CD4-positive, alpha-beta T cell treated with Interferon alpha-2 for 1 hour (primary cell): Measurements from ENCODE around the gene ARHGAP6.
"Not testable (repeated sequence)": the region's sequence is repeated elsewhere in the genome, so short reads cannot be mapped to it uniquely, and the experiment has no call there.

Experiments used
- DNase-seq, 2 donors: peaks; one replicate each; pipeline ENCODE4 v3.0.0-alpha.2; 2020 to 2022

ARHGAP6 gene

DNA sequence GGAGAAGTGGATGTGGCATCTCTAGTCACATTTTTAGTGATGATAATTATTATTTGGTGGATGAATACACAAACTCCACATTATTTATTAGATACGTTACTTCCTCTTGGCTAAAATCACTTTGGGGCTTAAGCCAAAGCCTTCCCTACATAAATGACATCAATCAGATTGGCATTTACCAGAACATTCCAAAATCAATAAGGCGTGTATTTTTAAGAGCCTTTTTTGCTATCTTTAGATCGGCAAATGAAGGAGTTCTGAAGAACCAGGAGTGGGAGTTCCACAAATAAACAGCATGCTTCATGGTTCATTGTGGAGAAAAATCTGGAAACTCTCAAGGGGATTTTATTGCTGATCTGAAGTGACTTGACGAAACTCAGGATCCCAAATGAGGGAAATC is 282.8 kb downstream of the ARHGAP6 start:
- no peak for DNase-seq

DNA sequence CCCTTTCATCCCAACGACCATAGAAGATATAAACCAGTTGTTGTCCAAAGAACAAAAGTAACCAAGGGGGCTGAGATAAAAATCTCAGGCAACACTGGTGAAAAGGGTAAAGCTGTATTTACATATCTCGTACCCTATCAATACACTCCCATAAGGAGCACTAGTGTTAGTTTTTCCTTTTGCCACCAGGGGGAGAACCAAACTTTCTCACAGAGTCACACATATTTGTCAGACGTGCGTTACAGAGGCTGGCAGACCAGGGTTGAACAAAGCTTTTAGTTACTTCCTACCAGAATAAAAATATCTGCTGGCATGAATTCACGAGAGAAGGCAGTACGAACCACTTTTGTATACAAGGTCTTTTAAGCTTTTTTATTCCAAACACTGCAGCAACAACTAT is 284.3 kb downstream of the ARHGAP6 start:
- DNase-seq, result peak; percentile 18 to 22

DNA sequence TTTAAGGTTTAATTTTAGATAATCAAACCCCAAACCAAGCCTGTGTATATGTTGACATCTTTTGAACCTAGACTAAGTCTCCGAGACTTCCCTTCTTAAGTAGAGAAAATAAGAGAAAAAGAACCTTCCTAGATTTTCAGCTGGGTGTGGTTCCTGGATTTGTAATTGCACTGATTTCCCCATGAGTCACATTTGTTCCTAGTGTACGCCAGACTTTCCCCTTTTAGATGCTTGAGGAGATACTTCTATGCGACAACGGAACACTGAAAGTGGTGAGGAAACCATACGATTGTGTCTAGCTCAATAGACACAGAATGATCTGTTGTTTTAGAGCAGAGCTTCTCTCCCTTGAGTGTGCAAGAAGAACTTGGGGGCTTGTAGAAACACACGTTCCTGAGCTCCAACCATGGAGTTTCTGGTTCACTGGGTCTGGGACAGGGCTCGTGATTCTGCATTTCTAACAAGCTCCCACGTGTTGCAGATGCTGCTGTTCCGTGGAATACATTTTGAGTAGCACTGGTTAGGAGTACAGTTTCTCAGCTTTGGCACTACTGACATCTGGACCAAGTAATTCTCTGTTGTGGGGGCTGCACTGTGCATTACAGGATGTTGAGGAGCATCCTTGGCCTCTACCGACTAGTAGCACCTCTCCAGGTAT is 285.4 kb downstream of the ARHGAP6 start:
- DNase-seq, result no peak

DNA sequence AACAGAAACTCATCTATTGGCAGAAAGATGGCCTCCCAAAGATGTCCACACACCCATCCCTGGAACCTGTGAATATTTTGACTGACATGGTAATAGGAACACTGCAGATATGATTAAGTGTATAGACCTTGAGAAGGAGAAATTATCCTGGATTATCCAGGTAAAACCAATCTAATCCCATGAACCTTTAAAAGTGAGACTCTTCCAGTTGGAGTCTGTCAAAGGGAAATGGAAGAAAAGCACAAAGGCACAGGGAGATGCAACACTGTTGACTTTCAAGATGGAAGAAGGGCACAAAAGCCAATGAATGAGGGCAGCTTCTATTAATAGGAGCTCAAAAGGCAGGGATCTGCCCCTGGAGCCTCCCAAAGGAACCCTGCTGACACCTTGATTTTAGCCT is 289.6 kb downstream of the ARHGAP6 start:
- DNase-seq, result no peak

DNA sequence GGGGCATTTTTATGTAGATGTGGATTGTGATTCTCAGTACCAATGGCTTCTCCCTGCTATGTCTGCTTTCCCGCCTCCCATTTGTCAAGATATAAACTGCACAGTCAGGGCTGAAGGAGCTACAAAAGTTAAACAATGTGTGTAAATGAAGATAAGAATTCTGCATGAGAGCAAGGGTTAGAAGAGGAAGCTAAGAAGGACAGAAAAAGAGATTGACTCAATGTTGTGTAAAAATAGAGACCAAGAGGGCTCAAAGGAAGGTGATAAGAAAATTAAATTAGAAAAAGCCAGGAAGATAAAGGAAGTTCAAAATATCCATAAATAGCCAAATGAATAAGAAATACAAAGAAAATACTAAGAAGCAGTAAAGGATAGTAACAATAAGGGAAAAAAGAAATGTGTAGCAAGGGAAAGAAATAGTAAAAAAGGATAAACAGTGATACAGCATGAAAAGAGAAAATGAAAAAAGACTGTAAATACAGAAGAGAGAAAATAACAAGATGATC is 290.1 kb downstream of the ARHGAP6 start:
- DNase-seq, result no peak

GRCh38 chrX:11374570-11374969 is 291.1 kb downstream of the ARHGAP6 start:
- DNase-seq, result no peak

DNA sequence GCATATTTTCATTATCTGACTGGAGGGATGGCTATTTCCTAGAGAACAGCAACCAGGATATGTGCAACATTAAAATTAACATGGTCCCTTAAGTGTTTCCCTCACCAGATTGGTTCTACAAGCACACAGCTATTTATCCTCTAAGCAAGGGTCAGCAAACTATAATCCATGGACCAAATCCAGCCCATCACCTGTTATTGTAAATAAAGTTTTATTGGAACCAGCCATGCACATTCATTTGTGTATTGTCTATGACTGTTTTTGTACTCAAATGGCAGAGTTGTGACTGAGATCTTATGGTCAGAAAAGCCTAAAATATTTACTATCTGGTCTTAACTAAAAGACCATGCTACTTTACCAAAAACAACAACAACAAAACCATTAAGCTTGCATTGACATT is 294.6 kb downstream of the ARHGAP6 start:
- no peak for DNase-seq

- no peak for DNase-seq
Measured at GRCh38 chrX:11367609-11368430, 297.9 kb downstream of the ARHGAP6 start.

DNA sequence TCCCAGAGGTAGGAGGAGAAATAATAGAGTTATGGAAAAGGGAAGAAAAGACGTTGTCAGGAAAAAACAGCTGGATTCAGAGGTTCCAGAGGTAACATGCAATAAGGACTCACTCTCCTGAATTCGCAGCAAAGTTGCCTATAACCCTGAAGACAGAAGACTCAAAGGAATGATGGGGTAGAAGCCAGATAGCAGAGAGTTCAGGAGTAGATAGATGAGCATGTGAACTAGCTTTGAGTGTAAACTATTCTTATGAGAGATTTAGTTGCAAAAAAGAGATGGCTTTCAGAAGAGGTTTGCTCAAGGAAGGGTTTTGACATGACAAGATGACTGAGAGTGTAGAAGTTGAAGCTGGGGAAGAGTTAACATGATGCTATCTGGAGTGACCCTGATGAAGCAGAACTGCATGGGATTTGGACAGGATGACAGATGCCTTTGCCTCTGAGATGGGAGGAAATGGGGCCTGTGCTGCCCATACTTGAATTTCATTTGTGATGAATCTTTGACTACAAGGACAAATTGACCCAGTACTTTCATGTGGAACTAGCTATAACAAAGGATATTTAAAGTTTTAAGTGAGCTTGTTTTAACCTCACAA is 298.6 kb downstream of the ARHGAP6 start:
- DNase-seq, result no peak

GRCh38 chrX:11365426-11365825 is 300.3 kb downstream of the ARHGAP6 start:
- no peak for DNase-seq

- no peak for DNase-seq
Measured at GRCh38 chrX:11364835-11365234, 300.9 kb downstream of the ARHGAP6 start.

GRCh38 chrX:11363825-11364224 is 301.9 kb downstream of the ARHGAP6 start:
- DNase-seq, result not testable (repeated sequence)

DNA sequence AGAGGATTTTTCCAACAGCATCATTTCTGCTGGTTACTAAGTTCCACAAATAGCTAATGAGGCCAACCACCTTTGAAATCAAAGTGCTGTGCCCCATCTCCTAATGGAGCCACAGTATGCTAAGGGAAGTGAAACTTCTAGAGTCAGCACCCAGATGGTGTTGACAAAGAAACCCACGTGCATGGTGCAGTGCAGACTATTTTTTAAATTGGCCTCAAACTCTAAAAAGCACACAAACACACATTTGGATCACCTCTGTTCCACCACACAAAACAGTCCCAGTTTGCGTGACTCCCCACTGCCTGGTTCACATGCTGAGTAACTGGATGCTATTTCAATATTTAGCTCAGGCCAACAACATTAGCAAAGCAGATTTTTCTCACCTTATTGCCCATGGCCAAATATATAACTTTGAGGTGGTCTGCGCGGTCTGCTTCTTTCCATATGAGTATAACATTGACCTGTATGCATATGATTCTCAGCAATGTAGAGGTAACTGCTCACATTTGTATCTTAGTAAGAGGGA is 302.6 kb downstream of the ARHGAP6 start:
- DNase-seq, result peak in 1 of 2 donors; percentile 33

- DNase-seq, result not testable (repeated sequence)
Measured at GRCh38 chrX:11361666-11362065, 304.1 kb downstream of the ARHGAP6 start.

DNA sequence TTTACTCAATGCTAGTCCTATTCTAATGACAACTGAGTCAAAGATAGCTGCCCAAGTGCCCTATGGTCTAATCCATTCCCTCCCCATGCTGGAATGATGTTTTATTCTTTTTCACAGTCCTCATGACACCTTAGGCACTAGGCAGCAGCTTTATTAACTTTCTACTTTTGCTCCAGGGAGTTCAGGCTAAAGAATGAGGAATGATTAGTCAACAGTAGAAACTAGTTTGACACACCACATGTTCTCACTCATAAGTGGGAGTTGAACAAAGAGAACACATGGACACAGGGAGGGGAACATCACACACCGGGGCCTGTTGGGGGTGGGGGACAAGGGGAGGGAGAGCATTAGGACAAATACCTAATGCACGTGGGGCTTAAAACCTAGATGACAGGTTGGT is 309.8 kb downstream of the ARHGAP6 start:
- not testable (repeated sequence) for DNase-seq

- DNase-seq, result no peak
Measured at GRCh38 chrX:11355259-11355909, 310.3 kb downstream of the ARHGAP6 start.

DNA sequence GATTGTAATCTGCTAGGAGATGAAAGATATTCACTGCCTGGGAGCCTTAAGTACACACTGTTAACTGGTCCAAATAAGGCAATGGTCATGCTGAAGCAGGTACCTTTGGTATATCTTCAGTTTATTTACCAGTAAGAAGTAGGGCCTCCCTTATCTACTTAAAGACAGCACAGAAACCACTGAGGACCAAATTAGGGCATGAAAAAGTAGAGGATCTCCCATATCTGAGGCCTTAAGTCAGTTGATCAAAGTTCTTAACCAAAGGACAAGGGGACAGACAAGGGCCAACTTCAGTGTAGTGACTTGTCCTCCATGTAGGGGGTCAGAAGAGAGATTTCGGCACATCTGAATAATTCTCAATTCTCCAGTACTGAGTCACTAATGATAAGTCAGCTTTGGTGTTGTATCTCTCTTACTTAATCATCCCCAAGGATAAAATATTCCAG is 313.4 kb downstream of the ARHGAP6 start:
- DNase-seq, result no peak

DNA sequence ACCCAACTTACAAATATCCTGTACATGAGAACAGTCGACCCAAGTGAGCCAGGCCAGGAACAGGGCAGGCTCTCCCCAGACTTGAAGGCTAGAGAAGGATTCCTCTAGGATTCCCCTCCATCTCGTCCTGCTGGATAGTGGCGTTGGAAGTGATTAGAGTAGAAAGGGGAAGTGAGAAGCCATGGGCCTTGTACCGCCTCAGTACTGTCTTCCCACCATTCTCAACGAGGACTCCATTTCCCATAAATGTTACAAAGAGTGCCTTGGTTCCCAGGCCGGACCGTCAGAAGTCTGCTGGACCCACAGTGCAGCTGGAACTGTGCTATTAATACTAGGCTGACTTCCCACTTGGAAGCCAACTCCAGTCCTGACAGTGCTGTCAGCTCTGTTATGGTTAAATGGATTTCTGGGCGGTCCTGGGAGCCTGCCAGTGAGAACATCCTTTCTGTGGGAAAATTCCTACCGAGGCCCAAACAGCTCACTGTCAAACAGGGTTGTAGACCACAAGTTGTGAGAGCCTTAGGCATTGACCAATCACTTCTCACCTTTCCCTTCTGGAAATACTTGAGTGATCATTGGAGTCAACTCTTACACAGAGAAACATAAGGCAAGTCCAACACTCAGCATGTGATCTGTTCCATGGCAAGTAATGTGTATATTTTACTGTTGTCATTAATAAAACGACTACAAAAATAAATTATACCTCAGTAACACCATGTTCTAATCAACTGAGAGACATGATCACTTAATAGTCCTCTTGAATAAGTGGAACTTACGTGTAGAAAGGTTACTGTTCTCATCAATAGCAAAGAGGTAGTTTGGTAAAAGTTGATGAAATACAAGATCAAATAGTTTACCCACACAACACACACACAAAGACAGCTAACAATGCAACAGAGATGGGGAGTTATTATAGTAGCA is 314.1 kb downstream of the ARHGAP6 start:
- no peak for DNase-seq

GRCh38 chrX:11349661-11350337 is 315.9 kb downstream of the ARHGAP6 start:
- DNase-seq, result no peak

GRCh38 chrX:11349020-11349419 is 316.7 kb downstream of the ARHGAP6 start:
- no peak for DNase-seq

- DNase-seq, result no peak
Measured at GRCh38 chrX:11347300-11347699, 318.4 kb downstream of the ARHGAP6 start.
